GM12865 (cell line): Measurements from ENCODE around the gene TRIM32.

Experiments used
- DNase-seq: peaks from one replicate; pipeline ENCODE4 v3.0.0; 2010; ENCODE audit warnings: low read depth
- H3K4me3 ChIP-seq: 2 replicates; pipeline ENCODE4 v1.5.1; 2011; ENCODE audit warnings: mild to moderate bottlenecking, low read depth, low read length, control low read depth
- CTCF ChIP-seq: IDR thresholded peaks from 2 replicates; pipeline ENCODE4 v1.5.1; 2011; ENCODE audit warnings: low read length, control low read depth, low read depth, inconsistent platforms; ENCODE audit not compliant: insufficient read depth; ENCODE audit errors: missing control alignments

Gene TRIM32

DNA sequence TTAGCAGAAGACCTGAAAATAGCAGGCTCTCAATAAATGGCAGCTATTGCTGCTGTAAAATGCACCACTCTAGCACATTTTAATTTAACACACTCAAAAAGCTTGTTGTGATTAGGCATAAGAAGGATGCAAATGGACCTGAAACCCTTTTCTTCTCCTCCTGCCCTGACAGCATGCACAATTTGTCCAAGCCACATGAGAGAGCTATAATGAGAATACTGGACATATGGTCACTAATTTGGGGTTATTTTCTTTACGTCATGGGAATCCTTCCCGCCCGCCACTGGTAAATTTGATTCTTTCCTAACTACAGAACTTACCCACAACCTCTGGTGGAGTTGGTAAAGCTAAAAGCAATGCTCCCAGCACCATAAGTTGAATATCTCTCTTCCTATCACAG is 62.1 kb downstream of the TRIM32 start:
- no peak for DNase-seq
- TF ChIP-seq CTCF, result no peak
- H3K4me3 ChIP-seq, result no peak overlapping the region

DNA sequence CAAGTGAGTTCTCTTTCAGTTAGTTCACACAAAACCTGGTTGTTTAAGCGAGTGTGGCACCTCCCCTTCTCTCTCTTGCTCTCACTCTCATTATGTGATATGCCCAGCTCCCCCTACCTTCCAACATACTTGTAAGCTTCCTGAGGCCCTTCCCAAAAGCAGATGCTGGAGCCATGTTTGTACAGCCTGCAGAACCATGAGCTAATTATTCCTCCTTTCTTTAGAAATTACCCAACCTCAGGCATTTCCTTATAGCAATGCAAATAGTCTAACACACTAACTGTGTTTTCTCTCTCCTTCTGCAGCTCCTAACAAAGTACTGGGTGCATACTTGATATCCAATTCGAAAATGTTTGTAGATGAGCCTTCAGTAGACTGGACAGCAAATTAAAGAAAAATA is 62.7 kb downstream of the TRIM32 start:
- TF ChIP-seq CTCF, result no peak
- DNase-seq, result no peak
- no peak overlapping the region for H3K4me3 ChIP-seq

- H3K4me3 ChIP-seq, result no peak overlapping the region
- no peak for TF ChIP-seq CTCF
- no peak for DNase-seq
These were observed 63.4 kb downstream of the TRIM32 start for GRCh38 chr9:116750510-116750909.
